Activated naive CD8-positive, alpha-beta T cell treated with anti-CD3 and anti-CD28 coated beads, Interleukin-2, amount 10 ng/mL, durations not matched to agents 7 days and 5 days (primary cell): ENCODE results near the gene TESMIN. TPM values are rescaled to one million over a fixed set of nuclear protein-coding genes. Genes with fewer than 3 reads are reported as not detected.

ENCODE experiments used
- ATAC-seq: fragments of 150-1000 bp; cut with Tn5 transposase; one replicate; pipeline ENCODE4 v1.10.0; 2021; ENCODE audit warnings: low read depth, moderate library complexity
- POLR2A ChIA-PET: fragments of 350-600 bp; sonication (Branson Sonifier 250); formaldehyde crosslinking; loops from one replicate; lab custom pipeline; 2021; ENCODE audit warnings: antibody characterized with exemption; lab: Charles Lee
- DNase-seq: peaks from one replicate; pipeline ENCODE4 v3.0.0; 2021
- H3K27ac Mint-ChIP-seq: one replicate; pipeline ENCODE4 v1.8.0; 2022; ENCODE audit warnings: mild to moderate bottlenecking, mixed read lengths
- H3K27me3 Mint-ChIP-seq: one replicate; pipeline ENCODE4 v1.8.0; 2022; ENCODE audit warnings: mild to moderate bottlenecking, moderate library complexity, mixed read lengths
- H3K36me3 Mint-ChIP-seq: one replicate; pipeline ENCODE4 v1.8.0; 2021; ENCODE audit warnings: mild to moderate bottlenecking, mixed read lengths
- H3K4me1 Mint-ChIP-seq: one replicate; pipeline ENCODE4 v1.8.0; 2021; ENCODE audit warnings: mixed read lengths
- H3K4me3 Mint-ChIP-seq: one replicate; pipeline ENCODE4 v1.8.0; 2022; ENCODE audit warnings: mild to moderate bottlenecking, moderate library complexity, mixed read lengths
- H3K9me3 Mint-ChIP-seq: one replicate; pipeline ENCODE4 v1.8.0; 2021; ENCODE audit warnings: mixed read lengths
- total RNA-seq, 2 experiments: library from RNA; stranded (reverse); gene quantifications; one replicate each; pipeline ENCODE4 v1.2.3, GENCODE V29; 2021

The TESMIN gene
- total RNA-seq, 2 experiments from 2014 or later: 9.2 to 10.5 TPM

- Mint-ChIP-seq H3K36me3 (no peaks in the 10 kb centered on the region), H3K9me3 (peaks cover 2% of the 10 kb centered on the region), H3K27me3 (peaks cover 56% of the 10 kb centered on the region), H3K4me1 (peaks cover 14% of the 10 kb centered on the region), H3K4me3 (no peak overlapping the region), H3K27ac (no peak overlapping the region)
- ATAC-seq: no peak
- no peak for DNase-seq
- POLR2A ChIA-PET: no interaction called here
These were observed 59.9 kb downstream of the TESMIN start for GRCh38 chr11:68691402-68691784.

GRCh38 chr11:68690671-68691401, 60.5 kb downstream of the TESMIN start:
- peak overlapping the region; percentile 44 for H3K4me3 Mint-ChIP-seq
- H3K27ac Mint-ChIP-seq: no peak overlapping the region
- ATAC-seq (peak; percentile 94), DNase-seq (peak; percentile 61)
- no peaks in the 10 kb centered on the region for H3K36me3 Mint-ChIP-seq
- H3K27me3 Mint-ChIP-seq: peaks cover 57% of the 10 kb centered on the region
- peaks cover 14% of the 10 kb centered on the region for H3K4me1 Mint-ChIP-seq
- POLR2A ChIA-PET: no interaction called here
- no peaks in the 10 kb centered on the region for H3K9me3 Mint-ChIP-seq

DNA sequence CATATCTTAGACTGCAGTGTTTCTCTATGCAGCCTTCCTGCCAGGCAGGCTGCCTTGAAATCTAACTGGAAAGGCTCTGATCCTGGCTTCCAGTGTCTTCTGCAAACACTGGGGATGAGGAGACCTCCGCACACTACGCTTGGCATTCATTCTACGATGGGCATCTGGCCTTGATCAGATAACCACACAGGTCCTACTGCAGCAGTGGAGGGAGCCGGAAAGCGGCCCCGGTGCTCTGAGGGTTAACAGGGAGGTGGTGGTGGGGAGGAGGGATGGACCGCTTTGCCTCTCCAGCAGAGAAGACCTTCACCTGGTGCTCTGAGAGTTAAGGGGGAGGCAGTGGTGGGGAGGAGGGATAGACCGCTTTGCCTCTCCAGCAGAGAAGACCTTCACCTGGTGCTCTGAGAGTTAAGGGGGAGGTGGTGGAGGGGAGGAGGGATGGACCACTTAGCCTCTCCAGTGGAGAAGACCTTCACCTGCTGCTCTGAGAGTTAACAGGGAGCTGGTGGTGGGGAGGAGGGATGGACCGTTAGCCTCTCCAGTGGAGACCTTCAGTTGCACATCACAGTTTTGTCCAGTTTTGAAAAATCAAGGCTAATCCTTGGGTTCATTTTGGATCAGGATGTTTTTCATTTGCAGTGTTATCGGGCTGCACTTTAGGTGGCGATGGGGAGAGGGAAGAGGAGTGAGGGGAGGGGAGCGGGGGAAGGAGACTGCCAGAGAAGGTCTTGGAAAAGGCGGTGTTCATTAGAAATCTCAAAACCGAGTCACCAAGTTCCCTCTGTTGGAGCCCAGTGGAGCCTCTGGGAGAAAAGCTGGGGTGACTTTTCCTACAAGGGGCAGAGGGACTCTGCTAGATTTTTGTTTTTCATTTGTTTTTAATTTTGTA, 61.3 kb downstream of the TESMIN start:
- H3K4me1 Mint-ChIP-seq: peaks cover 14% of the 10 kb centered on the region
- no peaks in the 10 kb centered on the region for H3K9me3 Mint-ChIP-seq
- peak overlapping the region; percentile 44 for H3K4me3 Mint-ChIP-seq
- peaks cover 65% of the 10 kb centered on the region for H3K27me3 Mint-ChIP-seq
- DNase-seq: no peak
- POLR2A ChIA-PET: no interaction called here
- no peaks in the 10 kb centered on the region for H3K36me3 Mint-ChIP-seq
- no peak for ATAC-seq
- no peak overlapping the region for H3K27ac Mint-ChIP-seq

GRCh38 chr11:68688881-68689280, 62.4 kb downstream of the TESMIN start:
- Mint-ChIP-seq H3K36me3 (no peaks in the 10 kb centered on the region), H3K4me3 (no peak overlapping the region), H3K27me3 (peaks cover 62% of the 10 kb centered on the region), H3K27ac (no peak overlapping the region), H3K9me3 (no peaks in the 10 kb centered on the region), H3K4me1 (peaks cover 14% of the 10 kb centered on the region)
- POLR2A ChIA-PET: no interaction called here
- no peak for ATAC-seq
- no peak for DNase-seq

- H3K27ac Mint-ChIP-seq: no peak overlapping the region
- DNase-seq (no peak), ATAC-seq (no peak)
- POLR2A ChIA-PET: no interaction called here
- H3K36me3 Mint-ChIP-seq: no peaks in the 10 kb centered on the region
- H3K4me1 Mint-ChIP-seq: peaks cover 14% of the 10 kb centered on the region
- H3K4me3 Mint-ChIP-seq: no peak overlapping the region
- peaks cover 69% of the 10 kb centered on the region for H3K27me3 Mint-ChIP-seq
- no peaks in the 10 kb centered on the region for H3K9me3 Mint-ChIP-seq
These were observed 63.3 kb downstream of the TESMIN start for GRCh38 chr11:68687986-68688385.

GRCh38 chr11:68687311-68687710, 64.0 kb downstream of the TESMIN start:
- POLR2A ChIA-PET: no interaction called here
- Mint-ChIP-seq H3K27me3 (peaks cover 69% of the 10 kb centered on the region), H3K9me3 (no peaks in the 10 kb centered on the region), H3K4me1 (peaks cover 14% of the 10 kb centered on the region), H3K27ac (no peak overlapping the region), H3K36me3 (no peaks in the 10 kb centered on the region), H3K4me3 (no peak overlapping the region)
- ATAC-seq: no peak
- no peak for DNase-seq

DNA sequence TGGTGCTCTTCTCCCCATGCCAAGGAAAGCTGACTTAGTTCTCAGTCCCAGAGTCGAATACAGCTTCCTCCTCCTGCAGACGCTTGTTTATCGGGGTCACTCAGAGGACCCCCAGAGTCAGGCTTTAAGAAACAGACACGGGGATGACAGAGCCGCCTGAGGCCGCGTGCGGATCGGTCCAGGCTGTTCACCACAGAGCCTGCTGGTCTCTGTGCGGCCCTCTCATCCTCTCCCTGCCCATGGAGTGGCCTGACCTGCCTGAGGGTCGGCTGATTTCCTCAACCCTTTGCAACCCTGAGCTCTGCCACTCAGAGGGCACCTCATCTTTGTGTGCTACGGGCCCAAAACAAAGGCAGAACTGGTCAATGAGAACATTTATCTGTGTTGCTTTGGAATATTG, 64.8 kb downstream of the TESMIN start:
- Mint-ChIP-seq H3K4me3 (no peak overlapping the region), H3K9me3 (no peaks in the 10 kb centered on the region), H3K4me1 (peaks cover 13% of the 10 kb centered on the region), H3K27me3 (peaks cover 76% of the 10 kb centered on the region), H3K36me3 (no peaks in the 10 kb centered on the region), H3K27ac (no peak overlapping the region)
- POLR2A ChIA-PET: no interaction called here
- ATAC-seq: no peak
- DNase-seq: no peak

GRCh38 chr11:68685656-68686380, 65.5 kb downstream of the TESMIN start:
- Mint-ChIP-seq H3K9me3 (no peaks in the 10 kb centered on the region), H3K4me3 (no peak overlapping the region), H3K4me1 (peaks cover 7% of the 10 kb centered on the region), H3K27ac (no peak overlapping the region), H3K27me3 (peaks cover 71% of the 10 kb centered on the region), H3K36me3 (no peaks in the 10 kb centered on the region)
- ATAC-seq: no peak
- DNase-seq: no peak
- POLR2A ChIA-PET: no interaction called here

GRCh38 chr11:68684385-68685356, 66.6 kb downstream of the TESMIN start, which contains the start of gene GAL:
TSS of gene GAL (plus strand) at chr11:68684544. CDS start at chr11:68684924, 380 bp downstream.
- H3K9me3 Mint-ChIP-seq: no peaks in the 10 kb centered on the region
- DNase-seq: no peak
- H3K4me3 Mint-ChIP-seq: no peak within 1 kb of the TSS
- H3K27me3 Mint-ChIP-seq: peaks cover 63% of the 10 kb centered on the region
- POLR2A ChIA-PET: no interaction called here
- H3K4me1 Mint-ChIP-seq: no peaks in the 10 kb centered on the region
- H3K27ac Mint-ChIP-seq: no peak within 1 kb of the TSS
- H3K36me3 Mint-ChIP-seq: no peaks in the 10 kb centered on the region
- peak; percentile 47 for ATAC-seq

DNA sequence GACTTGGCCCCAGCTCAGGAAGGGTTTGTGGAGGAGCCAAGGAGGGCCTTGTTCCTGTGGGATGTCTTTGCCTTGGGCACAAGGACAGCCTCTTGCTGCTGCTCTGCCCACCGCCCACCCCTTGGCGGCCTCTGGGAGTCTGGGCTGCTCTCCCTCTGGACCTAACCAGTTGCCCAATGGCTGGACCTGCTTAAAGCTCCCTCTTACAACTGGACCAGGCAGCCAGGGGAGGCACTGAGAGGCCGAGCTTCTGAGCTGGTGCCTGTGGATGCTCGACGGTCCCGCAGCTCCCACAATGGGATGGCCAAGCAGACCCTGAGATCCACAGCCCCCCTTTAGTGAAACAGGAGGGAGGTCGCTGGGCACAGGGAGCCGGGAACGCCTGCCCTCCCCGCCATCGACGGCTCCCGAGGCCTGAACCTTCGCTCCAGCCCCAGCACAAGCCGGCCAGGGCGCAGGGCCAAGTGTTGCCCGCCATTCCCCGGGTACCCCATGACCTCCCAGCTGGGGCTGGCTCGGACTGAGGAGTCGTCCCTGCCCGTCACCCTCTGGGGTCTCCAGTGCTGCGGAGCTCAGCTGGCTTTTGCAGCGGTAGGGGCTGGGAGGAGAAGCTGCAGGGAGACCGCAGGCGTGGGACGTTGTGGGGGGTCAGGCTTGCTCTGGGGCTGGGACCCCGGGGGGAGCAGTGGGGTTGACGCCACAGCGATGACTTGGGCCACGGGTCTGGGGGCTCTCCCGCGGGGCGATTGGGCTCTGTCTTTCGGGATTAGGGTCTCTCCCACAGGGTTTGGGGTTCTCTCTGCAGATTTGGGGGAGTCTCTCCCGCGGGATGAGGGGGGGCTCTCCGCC, 67.6 kb downstream of the TESMIN start:
- no peak for DNase-seq
- H3K27ac Mint-ChIP-seq: no peak overlapping the region
- ATAC-seq: no peak
- no peaks in the 10 kb centered on the region for H3K9me3 Mint-ChIP-seq
- POLR2A ChIA-PET: no interaction called here
- H3K4me3 Mint-ChIP-seq: no peak overlapping the region
- H3K27me3 Mint-ChIP-seq: peaks cover 54% of the 10 kb centered on the region
- no peaks in the 10 kb centered on the region for H3K36me3 Mint-ChIP-seq
- H3K4me1 Mint-ChIP-seq: no peaks in the 10 kb centered on the region

- Mint-ChIP-seq H3K9me3 (no peaks in the 10 kb centered on the region), H3K4me3 (no peak overlapping the region), H3K4me1 (no peaks in the 10 kb centered on the region), H3K27me3 (peaks cover 51% of the 10 kb centered on the region), H3K36me3 (no peaks in the 10 kb centered on the region), H3K27ac (no peak overlapping the region)
- no peak for ATAC-seq
- DNase-seq: no peak
- POLR2A ChIA-PET: no interaction called here
These were observed 68.2 kb downstream of the TESMIN start for GRCh38 chr11:68683121-68683520.

GRCh38 chr11:68682531-68682961, 68.8 kb downstream of the TESMIN start:
- no peaks in the 10 kb centered on the region for H3K36me3 Mint-ChIP-seq
- H3K4me1 Mint-ChIP-seq: no peaks in the 10 kb centered on the region
- POLR2A ChIA-PET: no interaction called here
- no peaks in the 10 kb centered on the region for H3K9me3 Mint-ChIP-seq
- peaks cover 48% of the 10 kb centered on the region for H3K27me3 Mint-ChIP-seq
- DNase-seq (no peak), ATAC-seq (no peak)
- H3K27ac Mint-ChIP-seq: no peak overlapping the region
- no peak overlapping the region for H3K4me3 Mint-ChIP-seq
